IMR-90 (cell line): ENCODE data around the gene HOXD10. TPM values are rescaled to one million over a fixed set of nuclear protein-coding genes. Genes with fewer than 3 reads are reported as not detected.

Experiments
- ATAC-seq: fragments of 200-7000 bp; cut with Tn5 transposase; 2 replicates; pipeline ENCODE4 v1.9.1; 2020; ENCODE audit warnings: low read depth, mild to moderate bottlenecking, moderate library complexity
- BruUV-seq: library from RNA; stranded (reverse); fragments of 400-500 nt; replicated peaks from 2 replicates; lab custom pipeline; 2021; lab: Mats Ljungman, UMichigan
- CTCF ChIA-PET: fragments of 300-600 bp; formaldehyde crosslinking; extraction: SDS; loops from one replicate; lab custom pipeline; 2021; ENCODE audit warnings: antibody characterized with exemption; lab: Yijun Ruan, JAX
- POLR2A ChIA-PET: fragments of 300-600 bp; sonication (Branson Sonifier 250); formaldehyde crosslinking; loops from one replicate; lab custom pipeline; 2022; ENCODE audit warnings: antibody characterized with exemption; ENCODE audit not compliant: unreplicated experiment; lab: Charles Lee
- DNase-seq: peaks from one replicate; pipeline ENCODE4 v3.0.0; 2013
- H2AFZ ChIP-seq: replicated peaks from 2 replicates; pipeline ENCODE3; 2013; ENCODE audit warnings: low read length, mild to moderate bottlenecking; ENCODE audit not compliant: poor library complexity
- H2AK5ac ChIP-seq: 2 replicates; pipeline ENCODE4 v1.6.1; 2013; ENCODE audit warnings: low read depth, low read length, inconsistent platforms
- H2AK9ac ChIP-seq: replicated peaks from 2 replicates; pipeline ENCODE3; 2013; ENCODE audit warnings: mild to moderate bottlenecking, low read depth, low read length, moderate library complexity; ENCODE audit not compliant: poor library complexity
- H2BK120ac ChIP-seq: 2 replicates; pipeline ENCODE4 v1.6.1; 2013; ENCODE audit warnings: low read depth, low read length, inconsistent platforms
- H2BK15ac ChIP-seq: 3 replicates; pipeline ENCODE4 v1.6.1; 2013; ENCODE audit warnings: low read depth, low read length, inconsistent platforms
- H2BK20ac ChIP-seq: 2 replicates; pipeline ENCODE4 v1.6.1; 2013; ENCODE audit warnings: low read depth, mild to moderate bottlenecking, inconsistent platforms, low read length, moderate library complexity
- H2BK5ac ChIP-seq: 2 replicates; pipeline ENCODE4 v1.6.1; 2013; ENCODE audit warnings: mild to moderate bottlenecking, low read depth, low read length, inconsistent platforms; ENCODE audit not compliant: poor library complexity, severe bottlenecking
- H3K14ac ChIP-seq: replicated peaks from 2 replicates; pipeline ENCODE4 v1.6.1; 2013; ENCODE audit warnings: low read depth, low read length, inconsistent platforms
- H3K18ac ChIP-seq: 2 replicates; pipeline ENCODE4 v1.6.1; 2013; ENCODE audit warnings: low read depth, low read length, control low read depth
- H3K23ac ChIP-seq: 2 replicates; pipeline ENCODE4 v1.6.1; 2013; ENCODE audit warnings: low read depth, low read length, inconsistent platforms
- H3K27ac ChIP-seq: 2 replicates; pipeline ENCODE4 v1.5.1; 2013; ENCODE audit warnings: mild to moderate bottlenecking, control low read depth, low read length; ENCODE audit not compliant: insufficient read depth
- H3K27me3 ChIP-seq: 2 replicates; pipeline ENCODE4 v1.6.1; 2013; ENCODE audit warnings: low read length; ENCODE audit not compliant: control insufficient read depth, insufficient read depth
- H3K36me3 ChIP-seq: 2 replicates; pipeline ENCODE4 v1.6.1; 2013; ENCODE audit warnings: low read length, mixed read lengths; ENCODE audit not compliant: control insufficient read depth, insufficient read depth
- H3K4ac ChIP-seq: 2 replicates; pipeline ENCODE4 v1.6.1; 2013; ENCODE audit warnings: low read depth, low read length, inconsistent platforms
- H3K4me1 ChIP-seq: 2 replicates; pipeline ENCODE4 v1.6.1; 2013; ENCODE audit warnings: low read length, mixed read lengths; ENCODE audit not compliant: control insufficient read depth, insufficient read depth
- H3K4me2 ChIP-seq: 2 replicates; pipeline ENCODE4 v1.6.1; 2013; ENCODE audit warnings: low read depth, mild to moderate bottlenecking, control low read depth, low read length, moderate library complexity
- H3K4me3 ChIP-seq: 2 replicates; pipeline ENCODE4 v1.5.1; 2013; ENCODE audit warnings: low read depth, mild to moderate bottlenecking, control low read depth, low read length, moderate library complexity; ENCODE audit not compliant: insufficient read depth
- H3K56ac ChIP-seq: 2 replicates; pipeline ENCODE4 v1.6.1; 2013; ENCODE audit warnings: low read length, inconsistent platforms; ENCODE audit not compliant: insufficient read depth; ENCODE audit errors: extremely low read depth
- H3K79me1 ChIP-seq, 2 experiments: 2 replicates each; pipeline ENCODE4 v1.6.1; 2013; ENCODE audit warnings: low read length in 2 of 2, inconsistent platforms in 1 of 2, low read depth in 1 of 2
- H3K9ac ChIP-seq: 2 replicates; pipeline ENCODE4 v1.6.1; 2013; ENCODE audit warnings: low read depth, low read length, control low read depth
- H3K9me1 ChIP-seq: 2 replicates; pipeline ENCODE4 v1.6.1; 2013; ENCODE audit warnings: low read length, inconsistent platforms; ENCODE audit not compliant: insufficient read depth
- H3K9me3 ChIP-seq: 2 replicates; pipeline ENCODE4 v1.6.1; 2013; ENCODE audit warnings: low read length; ENCODE audit not compliant: control insufficient read depth, insufficient read depth
- H4K20me1 ChIP-seq: 2 replicates; pipeline ENCODE4 v1.6.1; 2013; ENCODE audit warnings: low read length, inconsistent platforms; ENCODE audit not compliant: insufficient read depth
- H4K5ac ChIP-seq: 2 replicates; pipeline ENCODE4 v1.6.1; 2013; ENCODE audit warnings: mild to moderate bottlenecking, low read depth, low read length, control low read depth
- H4K8ac ChIP-seq, 2 experiments: 2 replicates each; pipeline ENCODE4 v1.6.1; 2013; ENCODE audit warnings: low read depth in 2 of 2, low read length in 2 of 2, control low read depth in 1 of 2, inconsistent platforms in 1 of 2
- H4K91ac ChIP-seq: 2 replicates; pipeline ENCODE4 v1.6.1; 2013; ENCODE audit warnings: low read depth, low read length, inconsistent platforms; ENCODE audit not compliant: insufficient read depth
- BHLHE40 ChIP-seq: fragments of 150-350 bp; IDR thresholded peaks from 2 replicates; pipeline ENCODE4 v1.6.1; 2016; ENCODE audit warnings: mild to moderate bottlenecking, low read depth, low read length
- CEBPB ChIP-seq: IDR thresholded peaks from 2 replicates; pipeline ENCODE4 v1.6.1; 2012; ENCODE audit warnings: low read depth, low read length, improper control_type of control experiment
- FOS ChIP-seq: fragments of 150-350 bp; IDR thresholded peaks from 2 replicates; pipeline ENCODE4 v1.6.1; 2016; ENCODE audit warnings: low read depth, low read length
- MAFK ChIP-seq: IDR thresholded peaks from 2 replicates; pipeline ENCODE4 v1.6.1; 2012; ENCODE audit warnings: low read depth, low read length, improper control_type of control experiment
- NFE2L2 ChIP-seq: fragments of 150-350 bp; IDR thresholded peaks from 2 replicates; pipeline ENCODE4 v1.6.1; 2016; ENCODE audit warnings: low read depth, mild to moderate bottlenecking, low read length
- POLR2A ChIP-seq: IDR thresholded peaks from 2 replicates; pipeline ENCODE4 v1.6.1; 2012; ENCODE audit warnings: mild to moderate bottlenecking, low read depth, low read length
- RAD21 ChIP-seq: IDR thresholded peaks from 2 replicates; pipeline ENCODE4 v1.6.1; 2012; ENCODE audit warnings: low read length, improper control_type of control experiment
- RCOR1 ChIP-seq: IDR thresholded peaks from 2 replicates; pipeline ENCODE4 v1.6.1; 2012; ENCODE audit warnings: mild to moderate bottlenecking, low read length, improper control_type of control experiment; ENCODE audit not compliant: insufficient replicate concordance
- SMC3 ChIP-seq: fragments of 150-350 bp; IDR thresholded peaks from 2 replicates; pipeline ENCODE4 v1.6.1; 2016; ENCODE audit warnings: low read depth, mild to moderate bottlenecking, antibody characterized with exemption, low read length, moderate library complexity
- WGBS, 2 experiments: methylation state at CpG; one replicate each; pipeline versions ENCODE4 v1.1.5 to v1.1.7; 2013; ENCODE audit warnings: missing lambda C conversion rate in 2 of 2; ENCODE audit not compliant: insufficient read length in 1 of 2; ENCODE audit errors: extremely low coverage in 2 of 2; 5-methylcytosine and 5-hydroxymethylcytosine counted together
- dilution Hi-C: fragments of 300-500 bp; cut with HindIII; formaldehyde crosslinking; loops from one replicate; pipeline ENCODE4 v1.14.3; 2018; ENCODE audit warnings: low sequenced_read_pairs; ENCODE audit not compliant: unreplicated experiment
- in situ Hi-C: fragments of 300-500 bp; cut with MboI; formaldehyde crosslinking; loops from 3 replicates; pipeline ENCODE4 v1.14.3; 2019; ENCODE audit warnings: low sequenced_read_pairs, inconsistent platforms, mixed read lengths
- intact Hi-C: fragments of 100-400 bp; cut with micrococcal nuclease; formaldehyde crosslinking; loops from 2 replicates; pipeline ENCODE4 v1.10.0; 2022
- polyA plus RNA-seq, 3 experiments: library from polyadenylated mRNA; depleted of rRNA; stranded (reverse); fragments of >200 nt; gene quantifications; 2 replicates each; pipeline ENCODE4 v1.2.3, GENCODE V29; 2012; ENCODE audit warnings: low replicate concordance in 1 of 3
- total RNA-seq: library from RNA; depleted of rRNA; stranded (reverse); fragments of >200 nt; gene quantifications from 2 replicates; pipeline ENCODE4 v1.2.3, GENCODE V29; 2012
- TF ChIP-seq, protein P1 (sequence below): fragments of 150-350 bp; IDR thresholded peaks from 2 replicates; pipeline ENCODE4 v1.6.1; 2016; ENCODE audit warnings: low read depth, mild to moderate bottlenecking, low read length, moderate library complexity, borderline replicate concordance

Gene HOXD10
- total and polyA plus RNA-seq, 2 of the 4 experiments (the other 2 are of a cell fraction), result not detected

DNA sequence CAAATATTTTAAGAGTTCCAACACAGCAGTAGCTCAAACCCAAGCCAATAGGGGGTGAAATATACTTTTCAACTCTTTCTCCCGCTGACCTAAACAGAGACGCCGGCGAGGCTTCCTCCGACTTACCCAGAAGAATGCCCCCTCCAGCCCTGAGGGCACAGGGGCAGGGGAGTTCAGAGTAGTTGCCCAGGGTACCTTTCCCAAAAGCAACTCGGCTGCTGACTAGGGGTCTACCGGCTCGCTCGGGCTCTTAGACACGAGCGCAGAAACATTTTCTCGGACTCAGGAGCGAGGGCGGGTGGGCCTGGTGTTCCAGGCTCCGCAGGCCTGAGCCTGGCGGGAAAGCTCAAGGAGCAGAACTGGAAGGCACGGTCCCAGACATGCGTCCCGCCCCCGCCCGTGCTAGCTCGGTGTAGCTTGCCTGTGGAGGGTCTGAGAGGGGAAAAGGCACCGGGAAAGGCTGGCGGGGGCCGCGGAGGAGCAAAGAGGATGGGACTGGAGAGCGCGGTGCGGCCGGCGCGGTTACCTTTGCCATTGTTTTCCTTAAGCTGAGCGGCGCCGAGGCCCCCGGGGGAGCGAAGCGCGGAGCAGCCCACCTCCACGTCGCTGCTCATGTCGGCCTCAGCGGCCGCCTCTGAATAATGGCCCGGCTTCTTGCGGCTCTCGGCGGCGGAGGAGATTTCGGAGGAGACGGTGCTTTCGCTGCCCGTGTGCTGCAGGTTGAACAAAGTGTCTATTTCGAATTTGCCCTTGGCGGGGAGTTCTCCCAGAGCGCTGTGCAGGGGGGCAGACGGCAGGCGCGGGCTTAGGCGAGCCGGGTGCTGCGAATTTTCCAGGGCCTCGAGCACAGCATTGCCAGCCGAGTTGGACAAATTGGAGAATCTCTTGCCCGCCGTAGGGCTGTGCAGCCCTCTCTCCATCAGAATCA lies 33.5 kb upstream of the HOXD10 start:
- no peak for DNase-seq
- Histone ChIP-seq H3K79me1 (no peaks in the 10 kb centered on the region), H4K8ac (no peak overlapping the region), H3K9me1 (no peaks in the 10 kb centered on the region), H3K4ac (no peak overlapping the region), H3K27me3 (peaks cover 90% of the 10 kb centered on the region), H3K56ac (no peak overlapping the region), H3K4me2 (no peak overlapping the region), H3K23ac (no peak overlapping the region), H2AK5ac (no peak overlapping the region), H3K27ac (no peak overlapping the region), H2BK120ac (no peak overlapping the region), H3K4me3 (no peak overlapping the region), H2BK5ac (no peak overlapping the region), H3K9ac (no peak overlapping the region), H3K9me3 (peaks cover 30% of the 10 kb centered on the region), H2BK20ac (no peak overlapping the region), H2AFZ (peak overlapping the region; percentile 18), H3K14ac (no peak overlapping the region), H3K4me1 (peaks cover 1% of the 10 kb centered on the region), H4K91ac (no peak overlapping the region), H4K20me1 (peaks cover 3% of the 10 kb centered on the region; the same call in 1 of the 2 replicates), H4K5ac (no peak overlapping the region), H3K36me3 (no peaks in the 10 kb centered on the region), H2AK9ac (no peak overlapping the region), H2BK15ac (no peak overlapping the region), H3K18ac (no peak overlapping the region)
- intact Hi-C loops (no loop called here), in situ Hi-C loops (loop anchor here (25.0 kb wide), 2 partner anchors 1046 to 1346 kb away; no protein-coding TSS in a partner anchor), dilution Hi-C loops (no loop called here)
- CTCF ChIA-PET, result no interaction called here
- TF ChIP-seq RAD21 (no peak), RCOR1 (no peak), NFE2L2 (no peak), FOS (no peak), SMC3 (no peak), MAFK (no peak), POLR2A (no peak), CEBPB (no peak), BHLHE40 (no peak)
- TF ChIP-seq, protein P1, sequence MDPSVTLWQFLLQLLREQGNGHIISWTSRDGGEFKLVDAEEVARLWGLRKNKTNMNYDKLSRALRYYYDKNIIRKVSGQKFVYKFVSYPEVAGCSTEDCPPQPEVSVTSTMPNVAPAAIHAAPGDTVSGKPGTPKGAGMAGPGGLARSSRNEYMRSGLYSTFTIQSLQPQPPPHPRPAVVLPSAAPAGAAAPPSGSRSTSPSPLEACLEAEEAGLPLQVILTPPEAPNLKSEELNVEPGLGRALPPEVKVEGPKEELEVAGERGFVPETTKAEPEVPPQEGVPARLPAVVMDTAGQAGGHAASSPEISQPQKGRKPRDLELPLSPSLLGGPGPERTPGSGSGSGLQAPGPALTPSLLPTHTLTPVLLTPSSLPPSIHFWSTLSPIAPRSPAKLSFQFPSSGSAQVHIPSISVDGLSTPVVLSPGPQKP, result no peak
- no peak for ATAC-seq
- POLR2A ChIA-PET, result no interaction called here
- 3% methylated on average over 24 of the region's 66 CpGs; no CpG with 5 or more reads in 1 of the 2 experiments for WGBS, 2 experiments
- no TSS peak for BruUV-seq
